Mesenchymal stem cell (in vitro differentiated cells and primary cell): ENCODE data around the gene RNF225.

Experiments
- DNase-seq: peaks from one replicate; pipeline ENCODE4 v3.0.0-alpha.2; 2013
- H2AFZ ChIP-seq: one replicate; pipeline ENCODE4 v1.6.1; 2013; ENCODE audit warnings: low read depth, mild to moderate bottlenecking, control low read depth, inconsistent platforms, low read length, moderate library complexity
- H2AK5ac ChIP-seq: 2 replicates; pipeline ENCODE4 v1.6.1; 2013; ENCODE audit warnings: low read length, moderate library complexity, mild to moderate bottlenecking, inconsistent platforms; ENCODE audit not compliant: severe bottlenecking
- H2BK120ac ChIP-seq: one replicate; pipeline ENCODE4 v1.6.1; 2013; ENCODE audit warnings: low read depth, mild to moderate bottlenecking, inconsistent platforms, low read length, moderate library complexity
- H2BK12ac ChIP-seq, 2 experiments: one replicate each; pipeline ENCODE4 v1.6.1; 2013; ENCODE audit warnings: inconsistent platforms in 2 of 2, low read length in 2 of 2, mild to moderate bottlenecking in 2 of 2, moderate library complexity in 2 of 2, control low read depth in 1 of 2
- H2BK15ac ChIP-seq: one replicate; pipeline ENCODE4 v1.6.1; 2013; ENCODE audit warnings: mild to moderate bottlenecking, low read depth, inconsistent platforms; ENCODE audit not compliant: poor library complexity, severe bottlenecking
- H2BK5ac ChIP-seq: 2 replicates; pipeline ENCODE4 v1.6.1; 2013; ENCODE audit warnings: low read depth, mild to moderate bottlenecking, low read length, control low read depth, inconsistent platforms; ENCODE audit not compliant: poor library complexity, severe bottlenecking
- H3K14ac ChIP-seq, 2 experiments: one replicate each; pipeline ENCODE4 v1.6.1; 2013; ENCODE audit warnings: inconsistent platforms in 2 of 2, low read length in 2 of 2, control low read depth in 1 of 2, mild to moderate bottlenecking in 1 of 2, moderate library complexity in 1 of 2
- H3K18ac ChIP-seq, 2 experiments: one replicate each; pipeline ENCODE4 v1.6.1; 2013; ENCODE audit warnings: inconsistent platforms in 2 of 2, low read length in 2 of 2, control low read depth in 1 of 2, low read depth in 1 of 2, mild to moderate bottlenecking in 1 of 2
- H3K23ac ChIP-seq, 2 experiments: one replicate each; pipeline ENCODE4 v1.6.1; 2013; ENCODE audit warnings: inconsistent platforms in 2 of 2, low read length in 2 of 2, mild to moderate bottlenecking in 2 of 2, moderate library complexity in 2 of 2, control low read depth in 1 of 2
- H3K27ac ChIP-seq: 2 replicates; pipeline ENCODE4 v1.5.1; 2013; ENCODE audit warnings: mild to moderate bottlenecking, moderate library complexity, low read length, control low read depth, inconsistent platforms; ENCODE audit not compliant: poor library complexity, severe bottlenecking
- H3K27me3 ChIP-seq, 2 experiments: 2 replicates each; pipeline versions ENCODE4 v1.6.1 to v1.7.0; 2013; ENCODE audit warnings: low read length in 2 of 2, mild to moderate bottlenecking in 2 of 2, moderate library complexity in 2 of 2, control low read depth in 1 of 2, inconsistent platforms in 1 of 2; ENCODE audit not compliant: control insufficient read depth in 1 of 2, insufficient read depth in 1 of 2
- H3K36me3 ChIP-seq, 2 experiments: 2 replicates each; pipeline versions ENCODE4 v1.6.1 to v1.7.0; 2013; ENCODE audit warnings: low read length in 2 of 2, control low read depth in 1 of 2, inconsistent platforms in 1 of 2, low read depth in 1 of 2, mild to moderate bottlenecking in 1 of 2; ENCODE audit not compliant: insufficient read depth in 2 of 2, control insufficient read depth in 1 of 2
- H3K4ac ChIP-seq, 2 experiments: one replicate each; pipeline ENCODE4 v1.6.1; 2013; ENCODE audit warnings: inconsistent platforms in 2 of 2, low read length in 2 of 2, mild to moderate bottlenecking in 2 of 2, moderate library complexity in 2 of 2, control low read depth in 1 of 2, low read depth in 1 of 2
- H3K4me1 ChIP-seq: 2 replicates; pipeline ENCODE4 v1.6.1; 2013; ENCODE audit warnings: low read depth, low read length, control low read depth; ENCODE audit not compliant: control insufficient read depth, insufficient read depth
- H3K4me2 ChIP-seq: 2 replicates; pipeline ENCODE4 v1.6.1; 2013; ENCODE audit warnings: low read length, mild to moderate bottlenecking, inconsistent platforms; ENCODE audit not compliant: poor library complexity, severe bottlenecking
- H3K4me3 ChIP-seq, 2 experiments: 2 replicates each; pipeline versions ENCODE4 v1.5.1 to v1.7.0; 2013; ENCODE audit warnings: low read length in 2 of 2, mild to moderate bottlenecking in 2 of 2, control low read depth in 1 of 2, low read depth in 1 of 2; ENCODE audit not compliant: insufficient read depth in 1 of 2
- H3K79me1 ChIP-seq: replicated peaks from 2 replicates; pipeline ENCODE4 v1.6.1; 2013; ENCODE audit warnings: mild to moderate bottlenecking, control low read depth, low read length, inconsistent platforms; ENCODE audit not compliant: poor library complexity, severe bottlenecking
- H3K9ac ChIP-seq: 2 replicates; pipeline ENCODE4 v1.7.0; 2013; ENCODE audit warnings: mild to moderate bottlenecking, low read length, moderate library complexity
- H3K9me3 ChIP-seq: 2 replicates; pipeline ENCODE4 v1.7.0; 2013; ENCODE audit warnings: mild to moderate bottlenecking, low read length; ENCODE audit not compliant: control insufficient read depth
- H4K8ac ChIP-seq: one replicate; pipeline ENCODE4 v1.6.1; 2013; ENCODE audit warnings: inconsistent platforms, mild to moderate bottlenecking, low read length, moderate library complexity
- H4K91ac ChIP-seq: one replicate; pipeline ENCODE4 v1.6.1; 2013; ENCODE audit warnings: mild to moderate bottlenecking, low read length, inconsistent platforms
- WGBS: methylation state at CpG from one replicate; pipeline ENCODE4 v1.1.7; 2013; ENCODE audit warnings: mixed read lengths; 5-methylcytosine and 5-hydroxymethylcytosine counted together

RNF225 gene

DNA sequence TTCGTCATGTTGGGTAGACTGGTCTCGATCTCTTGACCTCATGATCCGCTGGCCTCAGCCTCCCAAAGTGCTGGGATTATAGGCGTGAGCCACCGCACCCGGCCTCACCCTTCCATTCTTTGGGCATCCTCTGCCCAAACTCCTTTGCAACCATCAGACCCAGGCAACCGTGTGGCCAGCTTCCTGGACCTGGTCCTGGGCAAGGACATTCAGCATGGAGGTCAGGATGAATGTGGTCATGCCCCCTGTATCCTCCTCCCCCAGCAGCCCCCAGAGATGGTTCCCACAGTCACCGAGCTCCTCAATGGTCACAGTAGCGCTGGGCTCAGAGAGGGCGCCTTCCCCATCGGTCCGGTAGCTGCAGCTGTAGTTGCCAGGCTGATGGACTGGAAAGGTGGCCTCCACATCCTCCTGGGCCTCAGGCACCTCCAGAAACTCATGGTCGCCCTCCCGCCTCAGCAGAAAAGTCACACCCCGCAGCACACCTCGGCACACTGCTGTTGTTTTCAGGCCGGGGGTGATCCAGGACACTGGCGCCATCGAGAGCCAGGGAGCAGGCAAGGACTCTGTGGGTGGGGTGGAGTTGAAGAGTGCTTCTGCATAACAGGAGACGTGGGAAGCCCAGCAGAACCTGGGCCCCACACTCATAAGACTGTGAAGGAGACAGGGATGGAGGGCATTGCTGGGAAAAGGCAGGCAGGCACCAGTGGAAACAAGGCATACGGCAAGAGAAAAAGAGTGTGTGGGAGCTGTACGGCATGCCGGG, 43.3 kb upstream of the RNF225 start:
- H2BK12ac ChIP-seq: no peak overlapping the region
- peaks cover 0 to 18% of the 10 kb centered on the region in 2 experiments for H3K27me3 ChIP-seq
- H3K9me3 ChIP-seq: no peaks in the 10 kb centered on the region
- H2AFZ ChIP-seq: no peak overlapping the region
- WGBS: 93% methylated on average over 20 of the region's 23 CpGs
- H3K4me2 ChIP-seq: no peak overlapping the region
- no peak overlapping the region for H2BK5ac ChIP-seq
- H4K8ac ChIP-seq: no peak overlapping the region
- H3K4ac ChIP-seq: no peak overlapping the region
- peaks cover 13 to 61% of the 10 kb centered on the region in 2 experiments for H3K36me3 ChIP-seq
- no peaks in the 10 kb centered on the region for H3K4me1 ChIP-seq
- H3K27ac ChIP-seq: no peak overlapping the region
- H3K14ac ChIP-seq: no peak overlapping the region
- no peak overlapping the region for H2AK5ac ChIP-seq
- H3K9ac ChIP-seq: no peak overlapping the region
- H2BK15ac ChIP-seq: no peak overlapping the region
- no peak overlapping the region for H2BK120ac ChIP-seq
- no peak overlapping the region for H4K91ac ChIP-seq
- H3K79me1 ChIP-seq: peaks cover 32% of the 10 kb centered on the region
- no peak overlapping the region for H3K23ac ChIP-seq
- H3K18ac ChIP-seq: no peak overlapping the region
- DNase-seq: no peak
- no peak overlapping the region for H3K4me3 ChIP-seq

DNA sequence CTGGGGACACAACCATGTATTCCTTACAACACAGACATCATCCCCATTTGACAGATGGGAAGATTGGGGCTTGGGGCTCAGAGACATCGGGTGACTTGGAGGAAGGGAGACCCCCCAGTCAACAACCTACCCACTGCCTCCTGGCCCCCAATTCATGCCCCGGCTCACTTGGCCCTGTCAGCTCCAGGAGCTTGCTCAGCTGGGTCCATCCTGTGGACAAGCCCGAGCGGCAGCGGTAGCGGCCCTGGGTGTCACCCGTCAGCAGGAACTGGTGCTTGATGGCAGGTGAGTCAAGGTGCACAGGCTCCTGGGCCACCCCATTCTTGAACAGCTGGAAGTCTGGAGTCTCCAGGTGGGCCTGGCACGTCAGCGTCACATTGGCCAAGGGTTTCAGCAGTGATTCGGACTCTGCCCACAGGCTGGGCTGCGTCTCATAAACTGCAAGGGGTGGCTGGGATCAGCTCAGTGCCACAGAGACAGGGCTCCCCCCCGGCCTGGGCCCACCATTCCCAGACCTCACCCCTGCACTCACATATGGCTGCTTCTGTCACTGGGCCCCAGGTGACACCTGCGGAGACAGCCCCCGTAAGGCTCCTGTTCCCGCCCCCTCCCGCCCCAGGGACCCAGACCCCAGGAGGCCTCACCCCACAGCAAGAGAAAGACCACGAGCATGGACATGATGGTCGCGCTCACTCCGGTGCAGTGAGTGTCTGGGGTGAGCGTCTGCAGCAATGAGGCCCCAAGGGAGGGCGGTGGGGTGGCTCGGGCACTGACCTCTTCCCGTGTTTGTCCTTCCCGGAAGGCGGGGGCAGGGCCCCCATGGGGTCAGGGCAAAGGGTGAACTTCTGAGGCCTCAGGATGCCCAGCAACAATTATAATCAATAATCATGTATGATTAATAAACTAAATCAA, 42.4 kb upstream of the RNF225 start, which contains the start of gene A1BG:
TSS of gene A1BG (minus strand) at position 733 of the 912 bp plus-strand sequence. CDS start at position 678, 55 bp downstream.
- Histone ChIP-seq H2AK5ac (no peak within 1 kb of the TSS), H4K8ac (no peak within 1 kb of the TSS), H3K9ac (no peak within 1 kb of the TSS), H3K27ac (no peak within 1 kb of the TSS), H2BK120ac (no peak within 1 kb of the TSS), H3K23ac (no peak within 1 kb of the TSS), H3K27me3 (peaks cover 0 to 23% of the 10 kb centered on the region in 2 experiments), H3K4me1 (peaks cover 3% of the 10 kb centered on the region), H3K36me3 (peaks cover 13 to 61% of the 10 kb centered on the region in 2 experiments), H3K14ac (no peak within 1 kb of the TSS), H2BK15ac (no peak within 1 kb of the TSS), H2BK5ac (no peak within 1 kb of the TSS), H3K4ac (no peak within 1 kb of the TSS), H3K9me3 (no peaks in the 10 kb centered on the region), H3K4me3 (no peak within 1 kb of the TSS), H3K4me2 (no peak within 1 kb of the TSS), H3K18ac (no peak within 1 kb of the TSS), H3K79me1 (peaks cover 32% of the 10 kb centered on the region), H2BK12ac (no peak within 1 kb of the TSS), H4K91ac (no peak within 1 kb of the TSS), H2AFZ (no peak within 1 kb of the TSS)
- WGBS: 95% methylated on average over 22 of the region's 26 CpGs
- DNase-seq: no peak

DNA sequence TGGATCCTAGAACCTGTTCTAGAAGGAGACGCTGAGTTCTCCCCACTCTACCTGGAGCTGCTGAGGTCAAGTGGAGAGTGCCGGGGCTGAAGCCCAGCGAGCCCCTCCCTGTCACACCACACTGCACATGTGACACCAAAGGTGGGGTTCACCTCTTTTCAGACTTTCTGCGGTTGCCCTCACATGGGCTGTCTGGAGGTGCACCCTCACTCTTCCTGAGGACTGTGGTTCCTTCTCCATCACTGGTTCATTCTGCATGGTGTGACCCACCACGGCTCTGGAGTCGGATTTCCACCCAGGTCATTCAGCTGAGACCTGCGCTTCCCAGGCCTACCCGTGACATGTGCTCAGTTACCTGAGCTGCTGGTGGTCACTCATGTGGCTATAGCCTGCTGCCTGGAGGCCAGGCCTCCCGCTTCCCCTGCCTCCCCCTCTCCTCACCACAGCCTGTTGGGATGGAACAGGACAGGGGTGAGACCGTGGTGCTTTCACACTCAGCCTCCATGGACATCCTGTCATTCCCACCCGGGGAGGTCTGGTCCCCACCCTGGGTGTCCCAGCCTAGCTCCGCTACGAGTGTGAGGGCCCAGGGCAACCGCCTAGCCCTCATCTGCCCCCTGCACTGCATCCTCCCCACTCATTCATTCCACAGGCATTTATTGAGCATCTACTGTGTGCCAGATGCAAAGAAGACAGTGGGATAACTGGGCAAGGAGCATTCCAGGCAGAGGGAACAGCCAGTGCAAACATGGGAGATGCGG, 41.6 kb upstream of the RNF225 start:
- peaks cover 13 to 61% of the 10 kb centered on the region in 2 experiments for H3K36me3 ChIP-seq
- DNase-seq: no peak
- H3K9ac ChIP-seq: no peak overlapping the region
- H3K14ac ChIP-seq: no peak overlapping the region
- H3K23ac ChIP-seq: no peak overlapping the region
- H2BK15ac ChIP-seq: no peak overlapping the region
- H4K8ac ChIP-seq: no peak overlapping the region
- no peak overlapping the region for H3K4me2 ChIP-seq
- H2BK12ac ChIP-seq: no peak overlapping the region
- no peak overlapping the region for H4K91ac ChIP-seq
- H3K27me3 ChIP-seq: peaks cover 0 to 24% of the 10 kb centered on the region in 2 experiments
- H2AK5ac ChIP-seq: no peak overlapping the region
- H3K18ac ChIP-seq: no peak overlapping the region
- no peak overlapping the region for H3K4me3 ChIP-seq
- no peak overlapping the region for H2BK120ac ChIP-seq
- H3K4me1 ChIP-seq: peaks cover 6% of the 10 kb centered on the region
- H3K27ac ChIP-seq: no peak overlapping the region
- H2AFZ ChIP-seq: no peak overlapping the region
- H3K79me1 ChIP-seq: peaks cover 32% of the 10 kb centered on the region
- no peak overlapping the region for H2BK5ac ChIP-seq
- H3K4ac ChIP-seq: no peak overlapping the region
- WGBS: 95% methylated on average over 14 of the region's 15 CpGs
- H3K9me3 ChIP-seq: no peaks in the 10 kb centered on the region
